Mucosa of descending colon (tissue), 3 donors: ENCODE results near the gene SCLT1. TPM values are rescaled to one million over a fixed set of nuclear protein-coding genes. Genes with fewer than 3 reads are reported as not detected.
A peak's percentile ranks its signal among the peaks of the same experiment; 100 is the strongest.

Experiments used
- ATAC-seq: fragments of 200-7000 bp; cut with Tn5 transposase; one replicate; pipeline ENCODE4 v1.9.1; 2020; ENCODE audit warnings: mild to moderate bottlenecking, moderate library complexity
- DNase-seq, 3 donors: peaks; one replicate each; pipeline ENCODE4 v3.0.0-alpha.2; 2020
- H3K36me3 ChIP-seq: fragments of 200-600 bp; one replicate; pipeline ENCODE4 v1.8.0; 2021; ENCODE audit warnings: low read depth, mild to moderate bottlenecking
- H3K4me1 ChIP-seq: fragments of 200-600 bp; one replicate; pipeline ENCODE4 v1.8.0; 2021; ENCODE audit warnings: low read depth, mild to moderate bottlenecking
- H3K4me3 ChIP-seq: fragments of 200-600 bp; one replicate; pipeline ENCODE4 v1.8.0; 2021; ENCODE audit warnings: mild to moderate bottlenecking
- H3K9me3 ChIP-seq: fragments of 200-600 bp; one replicate; pipeline ENCODE4 v1.8.0; 2021; ENCODE audit warnings: mild to moderate bottlenecking
- intact Hi-C, 2 donors: fragments of 100-400 bp; cut with DNase I in 1 of 2; cut with micrococcal nuclease in 1 of 2; formaldehyde crosslinking; loops; one replicate each; pipeline versions ENCODE4 v1.11.0 to v1.11.1; 2022; cut with DNase I, micrococcal nuclease
- total RNA-seq, 3 donors: library from RNA; stranded (reverse); fragmentation: NEBNext Ultra II Directional in 2 of 3; extraction: Animal tissue kit (Norgen Biotek cat#: 25700) in 2 of 3; gene quantifications; one replicate each; pipeline versions ENCODE4 v1.2.1 to v1.2.4, GENCODE V29; 2021 to 2023
- TF ChIP-seq, protein P1 (sequence below): fragments of 200-600 bp; IDR thresholded peaks from one replicate; pipeline ENCODE4 v1.8.0; 2022; ENCODE audit warnings: antibody characterized with exemption, mild to moderate bottlenecking
- donor health status: DM: no; HTN: no; CAD: no; lungs with moderate emphysema.
- donor health status: DM: no; HTN: no; CAD: no.
- donor health status: DM: no; HTN: yes; CAD: no.

The SCLT1 gene
- total RNA-seq, 3 donors from 2014 or later, result 11.7 to 16.8 (median 12.9) TPM

DNA sequence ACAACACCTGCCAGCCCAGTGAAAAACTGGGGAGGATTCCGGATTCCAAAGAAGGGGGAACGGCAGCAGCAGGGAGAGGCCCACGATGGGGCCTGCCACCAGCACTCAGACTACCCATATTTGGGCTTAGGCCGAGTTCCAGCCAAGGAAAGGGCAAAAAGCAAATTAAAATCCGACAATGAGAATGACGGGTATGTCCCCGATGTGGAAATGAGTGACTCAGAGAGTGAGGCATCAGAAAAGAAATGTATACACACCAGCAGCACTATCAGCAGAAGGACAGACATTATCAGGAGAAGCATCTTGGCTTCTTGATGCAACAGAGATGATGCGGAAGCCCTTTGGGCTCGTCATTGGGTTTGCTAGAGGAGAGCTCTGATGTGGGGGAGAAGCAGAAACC is 221.4 kb downstream of the SCLT1 start:
- H3K9me3 ChIP-seq, result no peaks in the 10 kb centered on the region
- H3K36me3 ChIP-seq, result no peaks in the 10 kb centered on the region
- peak; percentile 16 for ATAC-seq
- H3K4me1 ChIP-seq, result peaks cover 3% of the 10 kb centered on the region
- DNase-seq, result no peak
- intact Hi-C loops, result no loop called here
- TF ChIP-seq, protein P1, sequence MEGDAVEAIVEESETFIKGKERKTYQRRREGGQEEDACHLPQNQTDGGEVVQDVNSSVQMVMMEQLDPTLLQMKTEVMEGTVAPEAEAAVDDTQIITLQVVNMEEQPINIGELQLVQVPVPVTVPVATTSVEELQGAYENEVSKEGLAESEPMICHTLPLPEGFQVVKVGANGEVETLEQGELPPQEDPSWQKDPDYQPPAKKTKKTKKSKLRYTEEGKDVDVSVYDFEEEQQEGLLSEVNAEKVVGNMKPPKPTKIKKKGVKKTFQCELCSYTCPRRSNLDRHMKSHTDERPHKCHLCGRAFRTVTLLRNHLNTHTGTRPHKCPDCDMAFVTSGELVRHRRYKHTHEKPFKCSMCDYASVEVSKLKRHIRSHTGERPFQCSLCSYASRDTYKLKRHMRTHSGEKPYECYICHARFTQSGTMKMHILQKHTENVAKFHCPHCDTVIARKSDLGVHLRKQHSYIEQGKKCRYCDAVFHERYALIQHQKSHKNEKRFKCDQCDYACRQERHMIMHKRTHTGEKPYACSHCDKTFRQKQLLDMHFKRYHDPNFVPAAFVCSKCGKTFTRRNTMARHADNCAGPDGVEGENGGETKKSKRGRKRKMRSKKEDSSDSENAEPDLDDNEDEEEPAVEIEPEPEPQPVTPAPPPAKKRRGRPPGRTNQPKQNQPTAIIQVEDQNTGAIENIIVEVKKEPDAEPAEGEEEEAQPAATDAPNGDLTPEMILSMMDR, result no peak
- H3K4me3 ChIP-seq, result no peak overlapping the region

DNA sequence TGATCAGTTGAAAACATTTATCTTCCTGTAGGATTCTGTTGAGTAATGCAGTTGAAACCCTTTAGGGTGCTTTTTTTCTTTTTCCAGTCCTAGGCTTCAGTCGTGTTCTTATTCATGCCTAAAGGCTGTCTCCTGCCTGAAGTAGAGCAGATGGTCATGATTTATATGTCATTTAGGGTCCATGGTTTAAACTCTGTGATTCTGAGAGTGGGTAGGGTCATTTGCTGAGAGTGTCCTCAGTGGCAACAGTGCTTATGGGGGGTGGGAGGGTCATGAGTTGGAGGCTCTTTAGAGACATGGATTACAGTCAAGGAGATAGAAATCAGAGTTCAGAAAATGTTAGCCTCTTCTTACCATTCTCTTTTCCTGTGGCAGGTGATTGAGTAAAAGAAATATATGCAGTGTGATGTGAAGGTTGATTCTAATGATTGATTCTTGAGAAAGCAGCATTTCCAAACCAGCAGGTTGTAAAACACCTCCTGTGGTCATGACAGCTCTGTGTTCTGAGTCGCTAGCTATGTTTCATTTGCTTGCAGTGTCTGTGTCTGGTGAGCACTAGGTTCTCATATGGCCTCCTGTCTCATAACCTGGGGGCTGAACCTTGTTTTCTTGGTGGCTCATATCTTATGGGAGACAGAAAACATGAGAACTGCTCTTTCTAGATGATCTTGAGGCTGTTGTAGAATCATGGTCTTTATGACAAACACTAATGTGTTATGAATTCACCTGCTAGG is 223.4 kb downstream of the SCLT1 start:
- intact Hi-C loops, result loop anchor here (10.0 kb wide), 1 partner anchor 675 kb away; no protein-coding TSS in a partner anchor
- Histone ChIP-seq H3K4me3 (no peak overlapping the region), H3K36me3 (no peaks in the 10 kb centered on the region), H3K9me3 (no peaks in the 10 kb centered on the region), H3K4me1 (peaks cover 3% of the 10 kb centered on the region)
- DNase-seq (no peak), ATAC-seq (no peak)
- TF ChIP-seq, protein P1, result no peak

DNA sequence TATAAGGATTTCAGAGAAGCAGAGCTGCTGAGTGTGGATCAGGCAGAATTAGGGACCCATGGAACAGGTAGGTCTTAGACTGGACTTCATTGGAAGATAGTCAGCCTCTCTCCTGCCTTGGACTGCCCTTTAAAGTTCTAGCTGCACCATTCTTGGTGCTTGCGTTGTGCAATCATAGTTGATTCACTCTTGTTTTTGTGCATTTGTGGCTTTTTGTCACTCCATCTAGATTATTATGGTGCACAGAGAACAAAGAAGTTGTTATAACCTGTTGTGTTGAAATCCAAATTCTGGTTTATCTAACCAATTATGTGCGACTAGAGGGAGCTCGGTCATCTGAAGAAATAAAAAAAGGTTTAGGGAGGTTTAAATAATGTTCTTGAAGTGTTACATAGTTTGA is 224.6 kb downstream of the SCLT1 start:
- intact Hi-C loops, result loop anchor here (10.0 kb wide), 1 partner anchor 674 kb away; no protein-coding TSS in a partner anchor
- no peaks in the 10 kb centered on the region for H3K36me3 ChIP-seq

DNA sequence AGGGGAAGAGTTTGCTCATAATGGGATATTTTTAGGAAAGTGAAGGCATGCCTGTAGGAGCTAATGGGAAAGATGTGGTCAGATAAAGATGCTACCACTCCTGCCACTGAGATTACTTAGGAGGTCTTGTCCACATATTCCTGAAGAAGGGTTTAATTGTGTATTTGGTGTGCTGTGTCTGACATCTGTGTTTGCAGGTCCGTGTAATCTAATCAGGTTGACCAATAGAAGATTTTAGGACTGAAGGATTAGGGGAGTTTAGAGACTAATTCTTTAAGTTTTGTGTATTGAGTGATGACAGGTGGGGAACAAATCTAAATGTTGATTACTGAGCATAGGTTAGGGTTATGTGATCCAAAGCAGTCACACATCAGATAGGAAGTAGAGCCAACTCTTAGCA is 226.6 kb downstream of the SCLT1 start:
- intact Hi-C loops, result loop anchor here (10.0 kb wide), 1 partner anchor 672 kb away; no protein-coding TSS in a partner anchor
- DNase-seq (no peak), ATAC-seq (no peak)
- Histone ChIP-seq H3K36me3 (no peaks in the 10 kb centered on the region), H3K4me1 (peaks cover 3% of the 10 kb centered on the region), H3K4me3 (no peak overlapping the region), H3K9me3 (no peaks in the 10 kb centered on the region)
- TF ChIP-seq, protein P1, result no peak

More for the DNA sequence above, 224.6 kb downstream of the SCLT1 start:
- DNase-seq (no peak), ATAC-seq (no peak)
- Histone ChIP-seq H3K9me3 (no peaks in the 10 kb centered on the region), H3K4me1 (peaks cover 3% of the 10 kb centered on the region), H3K4me3 (no peak overlapping the region)
- TF ChIP-seq, protein P1, result no peak

DNA sequence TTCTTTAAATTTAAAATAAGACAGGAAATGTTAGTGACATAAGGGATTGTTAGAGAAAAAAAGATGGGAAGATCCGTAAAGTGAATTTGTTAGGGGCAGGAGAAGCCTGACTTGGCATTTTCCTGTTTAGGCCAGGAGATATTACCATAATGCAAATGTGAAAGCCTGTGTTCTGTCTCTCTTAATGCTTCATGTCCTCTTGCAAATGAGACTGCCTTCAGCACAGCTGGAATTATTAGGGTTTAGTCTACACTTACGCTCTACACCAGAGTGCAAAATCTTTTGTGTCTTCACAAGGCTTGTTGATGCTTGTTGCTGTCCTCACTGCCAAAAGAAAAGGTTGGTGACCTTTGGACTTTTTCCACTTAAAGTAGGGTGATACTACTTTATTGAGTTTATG is 227.1 kb downstream of the SCLT1 start:
- Histone ChIP-seq H3K4me3 (no peak overlapping the region), H3K4me1 (peaks cover 3% of the 10 kb centered on the region), H3K36me3 (no peaks in the 10 kb centered on the region), H3K9me3 (no peaks in the 10 kb centered on the region)
- TF ChIP-seq, protein P1, result no peak
- no peak for ATAC-seq
- intact Hi-C loops, result loop anchor here (10.0 kb wide), 1 partner anchor 671 kb away; no protein-coding TSS in a partner anchor
- no peak for DNase-seq
